Erythroblast (primary cell): Measurements from ENCODE around the gene ZNF384.

Experiments
- GATA1 ChIP-seq: IDR thresholded peaks from 2 replicates; pipeline ENCODE4 v1.6.1; 2011; ENCODE audit warnings: low read depth, mild to moderate bottlenecking, control low read depth, low read length, moderate library complexity
- POLR2A ChIP-seq: IDR thresholded peaks from 2 replicates; pipeline ENCODE4 v1.6.1; 2011; ENCODE audit warnings: mild to moderate bottlenecking, low read length

GRCh38 chr12:6691473-6691872, 2.3 kb upstream of the ZNF384 start:
- no peak for TF ChIP-seq POLR2A
- no peak for TF ChIP-seq GATA1
